CD4-positive, alpha-beta T cell treated with Interleukin-4 for 4 hours (primary cell): ENCODE measurements around the gene COX20.
"Not testable (repeated sequence)": the region's sequence is repeated elsewhere in the genome, so short reads cannot be mapped to it uniquely, and the experiment has no call there.

ENCODE experiments used
- DNase-seq: peaks from one replicate; pipeline ENCODE4 v3.0.0-alpha.2; 2020

COX20 gene, protein sequence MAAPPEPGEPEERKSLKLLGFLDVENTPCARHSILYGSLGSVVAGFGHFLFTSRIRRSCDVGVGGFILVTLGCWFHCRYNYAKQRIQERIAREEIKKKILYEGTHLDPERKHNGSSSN

DNA sequence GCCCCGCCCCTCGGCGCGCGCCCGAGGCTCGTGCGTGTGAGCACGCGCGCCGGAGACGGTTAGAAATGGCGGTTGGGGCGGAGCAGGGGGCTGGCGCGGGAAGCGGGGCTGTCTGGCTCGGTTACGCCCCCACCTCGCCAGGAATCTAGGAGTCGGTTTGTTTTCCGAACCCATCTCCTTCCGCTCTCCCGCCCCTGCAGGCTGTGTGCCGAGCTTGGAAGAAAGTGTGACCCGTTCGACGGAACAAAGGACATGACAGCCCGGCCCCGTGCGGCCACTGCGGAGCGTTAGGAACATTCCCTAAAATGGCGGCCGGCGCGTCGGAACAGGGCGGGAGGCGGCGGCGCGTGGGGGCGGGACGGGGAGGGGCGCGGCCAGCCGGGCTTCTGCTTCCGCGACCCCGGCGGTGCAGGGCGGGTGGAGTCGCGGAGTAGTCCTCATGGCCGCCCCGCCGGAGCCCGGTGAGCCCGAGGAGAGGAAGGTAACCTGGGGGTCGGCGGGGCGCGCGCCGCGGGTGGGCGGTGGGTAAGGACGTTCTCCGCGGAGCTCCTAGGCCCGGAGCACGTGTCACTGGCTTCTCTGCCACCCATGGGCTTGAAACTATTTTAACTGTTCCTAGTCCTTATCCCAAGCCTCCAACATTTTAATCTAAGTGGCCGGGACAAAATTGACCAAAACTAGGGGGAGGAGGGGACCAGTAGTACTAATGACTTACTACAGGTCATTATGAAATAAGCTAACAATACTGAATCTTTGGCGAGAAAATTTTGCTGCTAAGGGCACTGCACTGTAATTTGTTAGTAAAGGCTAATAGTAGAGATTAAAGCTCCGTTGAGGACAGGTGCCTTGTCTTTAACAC, at the start of gene COX20:
Gene COX20, plus strand, starts transcription at position 383 of the 859 bp plus-strand sequence. Its CDS starts 57 bp downstream, at position 440.
- DNase-seq, result peak; percentile 86

DNA sequence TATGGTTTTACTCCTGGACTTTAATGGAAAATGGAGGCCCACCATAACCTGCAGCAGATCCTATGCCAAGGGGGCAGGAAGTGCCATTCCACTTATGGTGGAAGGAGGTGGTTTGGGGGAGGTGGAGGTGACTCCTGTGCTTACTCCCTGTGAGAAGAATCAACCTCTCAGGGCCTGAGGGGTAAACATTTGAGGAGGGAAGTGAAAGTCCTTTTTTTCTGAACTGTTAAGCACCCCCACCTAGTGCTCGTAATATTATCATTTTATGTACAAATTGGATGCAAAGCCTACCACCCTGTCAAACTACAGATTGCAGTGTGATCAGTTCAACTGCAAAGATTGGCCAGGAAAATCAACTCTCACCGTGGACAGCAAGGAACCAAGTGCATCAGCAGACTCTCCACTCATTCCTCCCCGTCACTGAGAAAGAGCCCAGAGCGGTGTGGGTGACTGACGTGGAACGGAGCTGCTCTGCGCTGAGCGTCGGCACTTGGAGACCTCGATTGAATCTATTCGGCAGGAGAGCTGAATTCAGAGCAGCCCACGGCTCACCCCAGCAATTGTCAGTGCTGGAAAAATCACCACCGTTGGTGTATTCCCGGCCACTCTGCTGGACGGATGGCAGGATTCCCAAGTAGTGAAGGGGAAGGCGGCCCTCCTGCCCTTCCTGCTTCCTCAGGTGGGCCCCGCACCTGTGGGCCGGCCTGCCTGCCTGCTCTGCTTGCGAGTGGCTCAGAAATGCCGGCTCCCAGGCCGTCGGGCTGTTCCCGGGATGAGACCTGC, 46.8 kb upstream of the COX20 start:
- no peak for DNase-seq

DNA sequence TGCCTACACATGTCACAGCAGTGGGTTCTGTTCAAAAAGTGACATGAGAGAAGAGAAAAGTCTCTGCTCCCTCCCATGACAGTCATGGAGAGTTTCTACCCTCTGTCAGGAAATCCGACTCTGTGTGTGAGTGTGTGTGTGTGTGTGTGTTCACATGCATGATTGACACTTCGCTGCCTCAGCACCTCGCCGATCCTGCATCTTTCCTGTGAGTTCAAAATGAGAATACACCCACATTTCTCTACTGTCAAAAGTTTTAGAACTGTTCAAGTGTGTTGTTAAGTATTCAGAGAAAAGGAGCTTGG, 46.2 kb upstream of the COX20 start:
- no peak for DNase-seq

DNA sequence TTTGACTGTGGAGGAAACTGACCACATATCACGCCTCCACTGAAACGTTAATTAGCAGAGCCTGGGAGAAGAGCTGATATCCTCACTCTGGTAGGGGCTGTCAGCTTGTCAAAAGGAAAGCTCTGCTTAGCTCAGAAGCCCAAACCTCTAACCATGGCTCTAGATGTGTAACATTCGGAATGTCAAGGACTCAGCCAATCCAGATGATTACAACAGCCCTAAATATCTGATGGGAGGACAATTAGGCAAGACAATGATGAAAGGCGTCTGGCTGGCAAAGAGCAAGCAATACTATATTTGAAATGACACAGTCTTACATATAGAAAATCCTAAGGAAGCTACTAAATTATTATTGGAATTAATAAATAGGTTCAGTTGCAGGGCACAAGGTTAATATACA, 45.7 kb upstream of the COX20 start:
- no peak for DNase-seq

DNA sequence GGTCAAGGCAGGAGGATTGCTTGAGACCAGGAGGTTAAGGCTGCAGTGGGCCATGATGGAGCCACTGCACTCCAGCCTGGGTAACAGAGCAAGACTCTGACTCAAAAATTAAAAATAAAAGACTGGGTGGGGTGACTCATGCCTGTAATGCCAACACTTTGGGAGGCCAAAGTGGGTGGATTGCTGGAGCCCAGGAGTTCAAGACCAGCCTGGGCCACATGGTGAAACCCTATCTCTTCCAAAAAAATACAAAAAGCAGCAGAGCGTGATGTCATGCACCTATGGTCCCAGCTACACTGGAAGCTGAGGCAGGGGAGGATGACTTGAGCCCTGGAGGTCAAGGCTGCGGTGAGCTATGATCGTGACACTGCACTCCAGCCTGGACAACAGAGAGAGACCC, 44.4 kb upstream of the COX20 start:
- no peak for DNase-seq

DNA sequence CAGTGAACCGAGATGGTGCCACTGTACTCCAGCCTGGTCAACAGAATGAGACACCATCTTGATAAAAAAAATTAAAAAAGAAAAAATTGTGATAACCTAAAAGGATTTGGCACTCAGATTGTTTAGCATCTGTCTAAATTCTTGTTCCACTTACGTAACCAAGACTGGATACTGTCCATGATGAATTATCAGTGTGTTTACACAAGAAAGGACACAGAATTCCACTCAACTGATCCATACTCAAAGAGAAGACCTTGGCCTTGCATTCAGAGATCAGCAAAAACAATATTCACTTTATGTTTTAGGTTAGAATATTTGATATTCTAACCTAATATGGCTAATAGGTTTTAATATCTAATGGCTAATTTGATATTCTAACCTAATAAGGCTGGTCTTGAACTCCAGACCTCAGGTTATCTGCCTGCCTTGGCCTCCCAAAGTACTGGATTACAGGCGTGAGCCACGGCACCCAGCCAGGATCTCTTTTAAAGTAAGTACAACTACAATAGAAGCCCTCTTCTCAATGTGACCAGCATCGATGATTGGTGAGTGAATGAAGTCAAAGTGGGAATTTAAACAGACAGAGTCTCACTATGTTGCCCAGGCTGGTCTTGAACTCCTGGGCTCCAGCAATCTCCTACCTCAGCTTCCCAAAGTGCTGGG, 43.1 kb upstream of the COX20 start:
- no peak for DNase-seq

DNA sequence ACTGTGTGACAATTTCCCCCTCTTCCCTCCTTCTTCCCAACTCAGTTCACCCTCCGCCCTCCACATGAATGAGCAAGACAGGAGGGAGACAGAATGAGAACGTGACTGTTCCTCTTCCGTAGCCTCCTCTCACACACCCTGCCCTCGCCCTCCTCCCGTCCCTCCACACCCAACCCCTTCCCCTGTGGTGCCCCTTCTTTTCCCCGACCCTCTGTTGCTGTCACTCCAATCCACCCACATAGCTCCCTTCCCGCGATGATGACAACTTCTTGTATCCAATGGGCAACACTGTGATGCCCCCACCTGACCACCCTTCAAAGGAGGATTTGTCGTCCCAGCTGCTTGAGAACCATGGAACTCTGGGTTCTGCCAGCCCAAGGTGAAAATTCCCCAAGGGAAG, 41.4 kb upstream of the COX20 start:
- no peak for DNase-seq

DNA sequence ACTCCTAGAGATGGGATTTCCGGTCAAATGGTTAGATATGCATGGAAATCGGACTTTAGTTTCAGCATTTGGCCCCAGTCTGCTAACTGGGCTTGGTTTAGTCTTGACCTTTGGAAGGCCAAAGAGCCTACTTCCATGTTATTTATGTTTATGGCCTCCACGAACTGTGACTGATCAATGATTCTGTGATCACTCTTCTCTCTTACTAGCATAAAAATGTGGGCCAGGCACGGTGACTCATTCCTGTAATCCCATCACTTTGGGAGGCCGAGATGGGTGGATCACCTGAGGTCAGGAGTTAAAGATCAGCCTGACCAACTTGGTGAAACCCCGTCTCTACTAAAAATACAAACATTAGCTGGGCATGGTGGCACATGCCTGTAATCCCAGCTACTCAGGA, 40.9 kb upstream of the COX20 start:
- not testable (repeated sequence) for DNase-seq

DNA sequence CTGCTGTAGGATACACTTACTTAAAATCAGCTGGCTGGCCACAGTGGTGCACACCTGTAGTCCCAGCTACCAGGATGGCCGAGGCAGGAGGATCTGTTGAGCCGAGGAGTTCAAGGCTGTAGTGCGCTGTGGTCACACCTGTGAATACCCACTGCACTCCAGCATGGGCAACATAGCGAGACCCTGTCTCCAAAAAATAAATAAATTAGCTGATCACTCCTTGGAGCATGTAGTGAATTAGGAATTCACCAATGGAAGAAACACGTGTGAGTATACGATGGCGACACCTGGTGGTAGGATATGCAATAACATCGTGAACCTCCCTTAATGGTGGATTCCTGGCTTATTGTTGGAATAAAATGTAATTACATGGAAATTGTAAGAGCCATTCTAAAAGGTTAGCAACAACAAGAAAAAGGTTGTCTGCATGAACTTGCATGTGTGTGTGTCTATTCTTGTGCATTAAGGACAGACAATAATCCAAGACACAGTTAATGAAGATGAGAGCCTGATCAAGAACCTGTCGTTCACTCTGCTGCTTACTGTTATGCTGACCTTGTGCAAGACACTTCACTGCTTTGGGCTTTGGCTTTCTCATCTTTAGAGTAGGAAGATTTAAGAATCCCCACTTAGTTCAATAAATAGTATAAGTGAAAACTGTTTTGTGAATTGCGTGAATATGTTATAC, 38.6 kb upstream of the COX20 start:
- DNase-seq, result peak; percentile 53

DNA sequence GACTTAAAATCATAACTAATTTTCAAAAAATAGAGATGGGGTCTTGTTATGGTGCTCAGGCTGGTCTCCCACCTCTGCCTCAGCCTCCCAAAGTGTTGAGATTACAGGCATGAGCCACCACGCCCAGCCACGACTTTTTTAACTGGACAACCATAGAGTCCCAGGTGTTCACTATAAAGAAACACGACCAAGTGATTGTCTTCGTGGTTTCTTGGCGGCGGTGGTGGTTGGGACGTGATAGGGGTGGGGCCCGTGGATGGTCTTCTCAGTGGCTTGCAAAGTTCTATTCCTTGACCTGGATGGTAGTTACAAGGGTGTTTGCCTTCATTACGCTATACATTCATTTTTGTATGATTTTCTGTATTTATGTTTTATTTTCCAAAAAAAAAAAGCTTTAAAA, 34.6 kb upstream of the COX20 start:
- no peak for DNase-seq

DNA sequence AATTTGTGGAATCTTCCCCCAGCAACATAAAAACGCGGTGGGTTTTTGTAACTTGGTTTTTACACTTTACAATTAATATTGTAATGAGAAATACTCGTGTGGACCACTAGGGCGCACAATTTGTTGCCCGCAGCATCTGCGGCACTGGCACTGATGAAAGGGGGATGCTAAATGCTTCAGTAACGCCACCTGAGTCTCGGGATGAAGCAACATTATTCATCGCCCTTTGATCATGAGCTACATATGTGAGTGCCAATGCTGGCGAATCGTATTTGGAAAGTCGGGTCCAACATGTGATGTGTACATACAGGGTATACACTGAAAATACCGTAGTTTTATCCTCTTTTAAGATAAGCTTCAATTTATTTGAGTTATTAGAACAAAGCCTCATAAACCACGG, 34.2 kb upstream of the COX20 start:
- DNase-seq, result peak; percentile 68

DNA sequence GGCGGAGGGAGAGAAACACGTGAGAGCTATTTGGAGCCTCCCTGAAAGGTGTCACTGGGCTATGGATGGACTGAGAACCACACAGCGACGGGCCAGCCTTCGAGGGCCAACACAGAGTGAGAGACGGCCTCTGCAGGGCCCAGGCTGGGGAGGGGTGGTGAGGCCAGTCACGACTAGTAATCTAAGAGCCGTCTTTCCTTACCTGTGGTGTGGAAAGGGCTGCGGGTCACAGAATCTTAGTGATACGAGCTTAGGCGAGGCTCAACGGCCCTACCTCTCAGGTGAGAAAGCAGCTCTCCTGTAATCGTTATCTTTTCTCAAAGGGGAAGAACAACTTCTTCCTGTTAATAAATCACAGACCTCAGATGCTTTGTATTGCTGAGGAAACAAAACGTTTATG, 33.4 kb upstream of the COX20 start:
- DNase-seq, result no peak

DNA sequence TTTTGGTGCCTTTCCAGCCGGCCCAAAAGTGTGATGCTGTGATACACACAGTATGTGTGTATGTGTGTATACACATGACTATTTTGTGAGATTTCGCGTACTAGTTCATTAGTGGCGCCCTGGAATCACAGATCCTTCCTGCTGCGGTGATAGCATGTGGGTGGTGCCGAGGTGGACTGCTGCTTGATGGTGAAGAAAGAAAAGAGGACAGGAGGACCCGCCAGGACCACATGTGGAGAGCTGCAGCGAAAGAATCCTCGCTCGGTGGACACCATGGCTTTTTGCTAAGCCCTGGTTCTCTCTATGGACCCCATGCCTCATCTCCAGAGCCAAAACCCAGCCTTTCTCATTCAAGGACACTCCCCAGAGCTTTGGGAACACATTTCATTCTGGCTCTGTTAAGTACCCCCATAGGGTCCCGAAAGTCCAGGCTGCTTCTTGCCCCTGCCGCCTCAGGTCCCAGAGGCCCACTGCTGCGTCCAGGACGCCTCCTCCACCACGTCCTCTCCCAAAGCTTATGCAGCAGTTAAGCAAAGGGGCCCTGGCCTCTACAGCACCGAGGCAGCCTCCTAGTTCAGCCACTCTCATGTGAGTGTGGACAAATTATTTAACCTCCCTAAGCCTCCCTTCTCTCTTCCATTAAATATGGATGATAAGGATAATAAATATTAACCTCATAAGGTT, 32.8 kb upstream of the COX20 start:
- DNase-seq, result no peak

DNA sequence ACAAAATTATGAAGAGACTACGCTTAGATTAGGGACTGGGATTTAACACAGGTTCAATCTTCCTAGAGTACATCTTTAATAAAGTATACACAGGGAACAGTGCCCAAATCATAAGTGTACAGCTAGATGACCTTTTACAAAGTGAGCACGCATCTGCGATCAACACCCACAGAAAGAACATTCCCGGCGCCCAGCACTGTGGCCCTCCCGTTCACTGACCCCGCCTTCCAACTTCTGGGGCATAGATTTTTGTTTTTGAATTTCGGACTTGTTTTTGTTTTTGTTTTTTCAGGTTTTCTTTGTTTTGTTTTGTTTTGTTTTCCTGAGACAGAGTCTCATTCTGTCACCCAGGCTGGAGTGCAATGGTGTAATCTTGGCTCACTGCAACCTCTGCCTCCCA, 30.6 kb upstream of the COX20 start:
- DNase-seq, result no peak

DNA sequence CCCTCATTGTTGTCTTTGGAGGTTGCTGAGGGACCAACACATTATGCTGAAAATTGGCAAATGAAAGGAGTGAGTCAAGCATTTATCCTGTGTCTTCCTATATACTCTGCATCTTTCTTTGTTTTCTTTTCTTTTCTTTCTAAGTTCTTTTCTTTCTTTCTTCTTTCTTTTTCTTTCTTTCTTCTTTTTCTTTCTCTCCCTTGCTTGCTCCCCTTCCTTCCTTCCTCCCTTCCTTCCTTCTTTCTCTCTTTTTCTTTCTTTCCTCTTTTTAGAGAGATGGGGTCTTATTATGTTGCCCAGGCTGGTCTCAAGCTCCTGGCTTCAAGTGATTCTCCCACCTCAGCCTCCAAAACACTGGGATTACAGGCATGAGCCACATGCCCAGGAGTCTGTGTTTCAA, 28.3 kb upstream of the COX20 start:
- DNase-seq, result no peak

DNA sequence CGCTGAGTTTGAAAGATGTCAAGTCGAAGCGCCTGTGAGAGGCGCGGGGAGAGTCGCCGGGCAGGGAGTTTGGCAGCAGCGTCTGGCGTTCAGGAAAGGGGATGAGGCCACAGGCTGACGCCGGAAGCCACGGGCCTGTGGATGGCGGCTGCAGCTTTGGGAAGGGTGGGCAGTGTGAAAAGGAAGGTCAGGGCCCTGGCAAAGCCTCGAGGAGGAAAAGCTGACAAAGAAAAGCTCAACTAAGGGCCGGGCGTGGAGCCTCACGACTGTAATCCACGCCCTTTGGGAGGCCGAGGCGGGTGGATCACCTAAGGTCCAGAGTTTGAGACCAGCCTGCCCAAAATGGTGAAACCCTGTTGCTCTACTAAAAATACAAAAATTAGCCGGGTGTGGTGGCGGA, 25.2 kb upstream of the COX20 start:
- DNase-seq, result no peak

DNA sequence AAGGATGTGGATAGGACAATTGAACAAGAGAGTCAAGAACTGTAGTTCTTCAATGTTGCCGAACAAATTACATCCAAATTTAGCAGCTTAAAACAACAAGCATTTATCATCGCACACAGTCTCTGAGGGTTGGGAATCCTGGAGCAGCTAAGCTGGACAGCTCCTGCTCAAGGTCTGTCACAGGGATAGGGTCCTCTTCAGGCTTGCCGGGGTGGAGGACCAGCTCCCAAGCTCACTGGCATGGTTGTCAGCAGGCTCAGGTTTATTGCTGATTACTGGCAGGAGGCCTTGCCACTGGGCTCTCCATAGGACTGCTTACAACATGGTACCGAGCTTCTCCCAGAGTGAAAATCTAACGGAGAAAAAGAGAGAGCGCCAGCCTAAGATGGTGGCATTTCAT, 22.1 kb upstream of the COX20 start:
- DNase-seq, result no peak

DNA sequence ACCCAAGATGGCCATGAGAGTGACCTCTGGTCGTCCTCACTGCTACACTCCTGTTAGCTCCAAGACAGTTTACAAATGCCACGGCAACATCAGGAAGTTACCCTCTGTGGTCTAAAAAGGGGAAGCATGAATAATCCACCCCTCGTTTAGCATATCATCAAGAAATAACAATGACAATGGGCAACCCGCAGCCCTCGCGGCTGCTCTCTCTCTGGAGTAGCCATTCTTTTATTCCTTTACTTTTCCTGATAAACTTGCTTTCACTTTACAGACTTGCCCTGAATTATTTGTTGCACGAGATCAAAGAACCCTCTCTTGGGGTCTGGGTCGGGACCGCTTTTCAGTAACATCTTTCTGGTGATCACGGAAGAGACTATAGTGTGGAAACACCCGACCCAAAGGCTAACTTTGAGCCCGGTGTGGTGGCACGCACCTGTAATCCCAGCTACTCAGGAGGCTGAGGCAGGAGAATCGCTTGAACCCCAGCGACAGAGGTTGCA, 19.8 kb upstream of the COX20 start:
- DNase-seq, result no peak

DNA sequence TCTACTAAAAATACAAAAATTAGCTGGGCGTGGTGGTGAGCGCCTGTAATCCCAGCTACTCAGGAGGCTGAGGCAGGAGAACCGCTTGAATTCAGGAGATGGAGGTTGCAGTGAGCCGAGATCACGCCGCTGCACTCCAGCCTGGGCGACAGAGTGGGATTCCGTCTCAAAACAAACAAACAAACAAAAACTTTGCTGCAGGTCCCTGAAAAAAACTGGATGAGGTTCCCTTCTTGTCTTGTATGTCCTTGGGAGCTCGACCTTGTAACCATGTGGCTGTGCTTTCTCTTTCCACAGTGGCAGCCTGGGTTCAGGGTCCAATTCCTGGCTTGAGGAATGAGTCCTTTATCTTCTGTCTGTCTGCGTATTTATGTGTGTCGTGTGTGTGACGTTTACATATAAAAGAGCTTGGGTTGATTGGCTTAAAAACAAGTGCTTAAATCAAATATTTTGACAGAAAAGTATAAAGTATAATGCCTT, 18.0 kb upstream of the COX20 start:
- no peak for DNase-seq

DNA sequence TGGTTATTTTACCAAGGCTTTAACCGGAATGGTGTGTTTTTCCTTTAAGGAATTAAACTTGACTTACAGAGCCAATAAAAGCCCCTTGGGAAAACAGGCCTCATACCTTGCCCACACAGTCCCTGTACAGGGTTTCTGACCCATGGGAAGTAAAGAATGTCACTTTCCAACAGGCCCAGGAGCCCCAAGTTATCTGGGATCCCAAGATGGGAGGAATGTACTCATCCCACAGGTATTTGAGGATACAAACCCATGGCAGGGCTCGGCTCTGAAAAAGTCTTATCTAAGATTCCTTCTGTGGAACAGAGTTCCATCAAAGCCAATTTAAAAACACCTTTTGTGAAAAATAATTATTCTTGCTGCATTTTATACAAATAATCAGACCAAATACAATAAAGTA, 15.3 kb upstream of the COX20 start:
- no peak for DNase-seq

DNA sequence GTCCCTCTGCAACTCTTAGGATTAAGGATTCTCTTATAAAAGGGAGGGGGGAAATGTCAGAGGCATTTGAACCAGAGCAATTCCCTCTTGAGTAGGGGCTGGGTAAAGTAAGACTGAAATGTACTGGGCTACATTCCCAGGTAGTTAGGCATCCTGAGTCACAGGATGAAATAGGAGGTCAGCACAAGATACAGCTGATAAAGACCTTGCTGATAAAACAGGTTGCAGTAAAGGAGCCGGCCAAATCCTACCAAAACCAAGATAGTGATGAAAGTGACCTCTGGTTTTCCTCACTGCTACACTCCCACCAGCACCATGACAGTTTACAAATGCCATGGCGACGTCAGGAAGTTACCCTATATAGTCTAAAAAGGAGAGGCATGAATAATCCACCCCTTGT, 14.3 kb upstream of the COX20 start:
- DNase-seq, result no peak

DNA sequence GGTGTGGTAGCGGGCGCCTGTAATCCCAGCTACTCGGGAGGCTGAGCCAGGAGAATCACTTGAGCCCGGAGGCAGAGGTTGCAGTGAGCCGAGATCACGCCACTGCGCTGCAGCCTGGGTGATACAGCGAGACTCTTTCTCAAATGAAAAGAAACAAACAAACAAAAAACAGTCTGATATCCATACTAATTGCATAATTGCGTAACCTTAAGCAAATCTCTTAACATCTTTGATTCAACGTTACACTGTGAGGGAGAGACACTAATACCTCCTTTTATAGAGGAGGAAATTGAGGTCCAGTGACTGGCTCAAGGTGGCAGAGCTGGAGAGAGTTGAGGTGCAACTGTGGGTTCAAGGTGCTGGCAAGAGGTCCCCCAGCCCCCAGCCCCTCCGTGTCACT, 12.6 kb upstream of the COX20 start:
- no peak for DNase-seq
